Astrocyte of the hippocampus (primary cell): ENCODE measurements around the gene MVB12A.
A peak's percentile ranks its signal among the peaks of the same experiment; 100 is the strongest.

Source experiments
- DNase-seq: peaks from one replicate; pipeline ENCODE4 v3.0.0; 2011; ENCODE audit warnings: low read depth, low spot score

The MVB12A gene

GRCh38 chr19:17470068-17470841 lies 50.4 kb downstream of the MVB12A start, which contains the start of gene SLC27A1:
TSS of gene SLC27A1 (plus strand) at chr19:17470524. CDS start at chr19:17470541, 17 bp downstream.
- DNase-seq: peak; percentile 100

DNA sequence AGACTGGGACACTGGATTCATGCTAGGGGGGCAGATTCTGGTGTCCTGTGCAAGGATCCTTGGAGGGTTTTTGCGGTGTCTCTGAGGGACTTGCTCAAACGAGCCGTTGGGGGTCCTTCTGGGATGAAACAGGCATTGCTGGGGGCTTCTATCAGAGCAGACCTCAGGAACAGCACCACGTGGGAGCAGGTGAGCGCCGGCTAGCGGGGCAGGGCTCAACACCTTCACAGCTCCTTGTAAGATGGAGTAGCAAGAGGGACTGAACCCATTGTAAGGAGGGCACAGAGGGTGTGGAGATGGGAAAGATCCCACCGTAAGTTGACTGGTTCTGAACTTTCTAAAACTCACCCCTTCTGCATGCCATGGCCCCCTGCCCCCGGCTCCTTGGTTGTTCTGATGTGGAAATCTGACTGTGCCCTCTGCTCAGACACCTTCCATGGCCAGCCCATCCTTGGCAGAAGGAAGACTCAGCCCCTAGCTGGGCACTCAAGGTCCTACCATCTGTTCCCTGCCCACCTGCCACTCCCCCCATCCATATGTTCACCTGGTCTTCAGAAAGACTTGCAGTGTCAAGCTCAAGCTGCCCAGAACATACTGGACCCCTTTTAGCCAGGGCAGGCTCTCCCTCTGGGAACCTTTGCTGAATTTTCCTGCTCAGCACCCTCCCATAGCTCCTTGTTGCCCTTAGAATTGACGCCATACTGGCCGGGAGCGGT lies 51.7 kb downstream of the MVB12A start:
- DNase-seq: no peak

GRCh38 chr19:17473041-17473440 lies 53.2 kb downstream of the MVB12A start:
- DNase-seq: peak; percentile 68
